Measurements from ENCODE around the gene BMP8A.

DNA sequence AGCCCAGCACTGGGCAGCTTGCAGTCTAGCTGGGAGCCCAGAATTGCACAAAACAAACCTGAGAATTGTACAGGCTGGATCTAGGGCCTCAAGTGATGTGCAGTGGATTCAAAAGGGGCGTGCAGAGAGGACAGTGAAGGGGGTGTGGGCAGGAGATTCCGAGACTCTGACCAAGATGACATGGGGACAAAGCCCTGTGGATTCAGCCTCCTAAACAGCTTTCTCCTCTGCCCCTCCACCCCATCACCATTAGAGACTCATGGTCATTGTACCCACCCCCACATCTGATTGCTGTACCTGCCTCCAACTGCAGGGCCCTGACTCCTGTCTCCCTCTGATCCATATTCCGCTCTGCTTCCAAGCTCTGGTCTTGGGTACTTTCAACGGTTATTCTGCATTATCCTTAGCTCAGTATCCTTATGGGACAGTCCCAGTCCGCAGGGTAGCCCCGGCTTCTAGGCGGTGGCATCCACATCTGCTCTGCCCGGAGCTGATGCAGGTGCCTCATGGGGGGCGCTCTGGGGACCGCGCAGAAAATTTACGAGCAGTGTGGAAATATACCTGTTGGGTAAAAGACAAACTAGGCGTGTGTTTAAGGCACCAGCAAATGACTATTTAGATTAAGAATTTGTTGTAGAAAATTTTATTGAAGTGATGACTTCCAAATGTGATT lies 1.7 kb upstream of the BMP8A start:
- TF ChIP-seq, protein P1, sequence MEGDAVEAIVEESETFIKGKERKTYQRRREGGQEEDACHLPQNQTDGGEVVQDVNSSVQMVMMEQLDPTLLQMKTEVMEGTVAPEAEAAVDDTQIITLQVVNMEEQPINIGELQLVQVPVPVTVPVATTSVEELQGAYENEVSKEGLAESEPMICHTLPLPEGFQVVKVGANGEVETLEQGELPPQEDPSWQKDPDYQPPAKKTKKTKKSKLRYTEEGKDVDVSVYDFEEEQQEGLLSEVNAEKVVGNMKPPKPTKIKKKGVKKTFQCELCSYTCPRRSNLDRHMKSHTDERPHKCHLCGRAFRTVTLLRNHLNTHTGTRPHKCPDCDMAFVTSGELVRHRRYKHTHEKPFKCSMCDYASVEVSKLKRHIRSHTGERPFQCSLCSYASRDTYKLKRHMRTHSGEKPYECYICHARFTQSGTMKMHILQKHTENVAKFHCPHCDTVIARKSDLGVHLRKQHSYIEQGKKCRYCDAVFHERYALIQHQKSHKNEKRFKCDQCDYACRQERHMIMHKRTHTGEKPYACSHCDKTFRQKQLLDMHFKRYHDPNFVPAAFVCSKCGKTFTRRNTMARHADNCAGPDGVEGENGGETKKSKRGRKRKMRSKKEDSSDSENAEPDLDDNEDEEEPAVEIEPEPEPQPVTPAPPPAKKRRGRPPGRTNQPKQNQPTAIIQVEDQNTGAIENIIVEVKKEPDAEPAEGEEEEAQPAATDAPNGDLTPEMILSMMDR (IDR thresholded peaks at IDR 0.05) = no peak
- TF ChIP-seq POLR2A (IDR thresholded peaks at IDR 0.05) (no peak), POLR2AphosphoS5 (IDR thresholded peaks at IDR 0.05) (no peak)
